Amniotic epithelial cell (primary cell): Measurements from ENCODE around the gene CYB5B.

Experiments used
- DNase-seq: peaks from one replicate; pipeline ENCODE4 v3.0.0-alpha.2; 2010; ENCODE audit warnings: low read depth

The CYB5B gene

GRCh38 chr16:69424053-69424934 is at the start of gene CYB5B:
TSS of gene CYB5B (plus strand) at chr16:69424619. CDS start at chr16:69424684, 65 bp downstream.
- DNase-seq: peak; percentile 99

- no peak for DNase-seq
Measured at GRCh38 chr16:69376393-69377059, 47.9 kb upstream of the CYB5B start.

GRCh38 chr16:69378036-69378435 is 46.4 kb upstream of the CYB5B start:
- DNase-seq: no peak

GRCh38 chr16:69378760-69379159 is 45.7 kb upstream of the CYB5B start:
- DNase-seq: no peak

GRCh38 chr16:69381231-69381630 is 43.2 kb upstream of the CYB5B start:
- no peak for DNase-seq

GRCh38 chr16:69382421-69382820 is 42.0 kb upstream of the CYB5B start:
- peak; percentile 67 for DNase-seq

GRCh38 chr16:69384974-69385373 is 39.4 kb upstream of the CYB5B start:
- DNase-seq: no peak

GRCh38 chr16:69386596-69386995 is 37.8 kb upstream of the CYB5B start:
- peak; percentile 63 for DNase-seq

- DNase-seq: peak; percentile 69
Measured at GRCh38 chr16:69393898-69394849, 30.2 kb upstream of the CYB5B start.

GRCh38 chr16:69395859-69396186 is 28.6 kb upstream of the CYB5B start:
- DNase-seq: no peak

- DNase-seq: peak; percentile 99
Measured at GRCh38 chr16:69396187-69397061, 28.0 kb upstream of the CYB5B start.

- DNase-seq: peak; percentile 84
Measured at GRCh38 chr16:69397821-69398521, 26.4 kb upstream of the CYB5B start.

GRCh38 chr16:69399361-69399760 is 25.1 kb upstream of the CYB5B start:
- peak; percentile 46 for DNase-seq

GRCh38 chr16:69402439-69402838 is 22.0 kb upstream of the CYB5B start:
- DNase-seq: no peak

- peak; percentile 64 for DNase-seq
Measured at GRCh38 chr16:69404275-69404805, 20.1 kb upstream of the CYB5B start.

GRCh38 chr16:69405326-69405725 is 19.1 kb upstream of the CYB5B start:
- no peak for DNase-seq

- DNase-seq: no peak
Measured at GRCh38 chr16:69405757-69406156, 18.7 kb upstream of the CYB5B start.

- no peak for DNase-seq
Measured at GRCh38 chr16:69406780-69407331, 17.6 kb upstream of the CYB5B start.

GRCh38 chr16:69407702-69408323 is 16.6 kb upstream of the CYB5B start:
- no peak for DNase-seq

GRCh38 chr16:69408475-69408874 is 15.9 kb upstream of the CYB5B start:
- no peak for DNase-seq
